Kasumi-1 (cell line): ENCODE data around the gene DHX8.

Experiments
- DNase-seq, 2 experiments: peaks; one replicate each; lab custom pipeline; 2025; lab: John Stamatoyannopoulos, UW

Gene DHX8

GRCh38 chr17:43574896-43575525, 91.2 kb downstream of the DHX8 start:
- no peak for DNase-seq
